Vagina (tissue), 2 donors: ENCODE data around the gene KRT1.

Experiments
- POLR2A ChIP-seq, 2 donors: fragments of 450-650 bp; IDR thresholded peaks; one replicate each; pipeline ENCODE4 v1.6.1; 2017; ENCODE audit warnings: antibody characterized with exemption in 2 of 2, mild to moderate bottlenecking in 2 of 2, moderate library complexity in 2 of 2
- POLR2AphosphoS5 ChIP-seq, 2 donors: sonication (generic); formaldehyde crosslinking; IDR thresholded peaks; one replicate each; pipeline ENCODE4 v1.9.0; 2017; ENCODE audit warnings: antibody characterized with exemption in 2 of 2, mild to moderate bottlenecking in 2 of 2, low read depth in 1 of 2; ENCODE audit not compliant: insufficient read depth in 1 of 2
- TF ChIP-seq, protein P1 (sequence below), 3 experiments: fragments of 450-650 bp in 2 of 3; fragments of 200-600 bp in 1 of 3; sonication (generic) in 1 of 3; IDR thresholded peaks; one replicate each; pipeline ENCODE4 v1.5.1; 2017 to 2019; ENCODE audit warnings: antibody characterized with exemption in 3 of 3, mild to moderate bottlenecking in 2 of 3, moderate library complexity in 2 of 3

DNA sequence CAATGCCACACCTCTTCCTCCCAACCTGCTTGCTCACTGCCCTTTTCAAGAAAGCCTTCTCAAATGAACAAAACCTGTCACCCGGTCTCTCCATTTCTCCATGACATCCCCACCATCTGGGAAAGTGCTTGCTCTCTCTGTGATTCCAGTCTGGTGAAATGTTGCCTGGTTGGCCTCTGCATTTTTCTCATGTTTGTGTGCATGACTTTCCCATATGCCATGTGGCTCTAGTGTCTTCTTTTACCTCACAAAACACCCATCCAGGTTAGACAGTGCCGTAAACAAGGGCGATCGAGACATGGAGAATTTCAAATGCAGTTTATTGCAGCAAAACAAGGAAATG lies 5.8 kb downstream of the KRT1 start:
- TF ChIP-seq, protein P1, sequence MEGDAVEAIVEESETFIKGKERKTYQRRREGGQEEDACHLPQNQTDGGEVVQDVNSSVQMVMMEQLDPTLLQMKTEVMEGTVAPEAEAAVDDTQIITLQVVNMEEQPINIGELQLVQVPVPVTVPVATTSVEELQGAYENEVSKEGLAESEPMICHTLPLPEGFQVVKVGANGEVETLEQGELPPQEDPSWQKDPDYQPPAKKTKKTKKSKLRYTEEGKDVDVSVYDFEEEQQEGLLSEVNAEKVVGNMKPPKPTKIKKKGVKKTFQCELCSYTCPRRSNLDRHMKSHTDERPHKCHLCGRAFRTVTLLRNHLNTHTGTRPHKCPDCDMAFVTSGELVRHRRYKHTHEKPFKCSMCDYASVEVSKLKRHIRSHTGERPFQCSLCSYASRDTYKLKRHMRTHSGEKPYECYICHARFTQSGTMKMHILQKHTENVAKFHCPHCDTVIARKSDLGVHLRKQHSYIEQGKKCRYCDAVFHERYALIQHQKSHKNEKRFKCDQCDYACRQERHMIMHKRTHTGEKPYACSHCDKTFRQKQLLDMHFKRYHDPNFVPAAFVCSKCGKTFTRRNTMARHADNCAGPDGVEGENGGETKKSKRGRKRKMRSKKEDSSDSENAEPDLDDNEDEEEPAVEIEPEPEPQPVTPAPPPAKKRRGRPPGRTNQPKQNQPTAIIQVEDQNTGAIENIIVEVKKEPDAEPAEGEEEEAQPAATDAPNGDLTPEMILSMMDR (IDR thresholded peaks at IDR 0.05): no peak
- TF ChIP-seq POLR2AphosphoS5 (IDR thresholded peaks at IDR 0.05; ENCODE audit: insufficient read depth in 1 of 2, low read depth in 1 of 2) (no peak), POLR2A (IDR thresholded peaks at IDR 0.05) (no peak)
